Vagina (tissue), 2 donors: ENCODE measurements around the gene DMKN.

ENCODE experiments used
- POLR2A ChIP-seq, 2 donors: fragments of 450-650 bp; IDR thresholded peaks; one replicate each; pipeline ENCODE4 v1.6.1; 2017; ENCODE audit warnings: antibody characterized with exemption in 2 of 2, mild to moderate bottlenecking in 2 of 2, moderate library complexity in 2 of 2
- TF ChIP-seq, protein P1 (sequence below), 3 experiments: fragments of 450-650 bp in 2 of 3; fragments of 200-600 bp in 1 of 3; sonication (generic) in 1 of 3; IDR thresholded peaks; one replicate each; pipeline ENCODE4 v1.5.1; 2017 to 2019; ENCODE audit warnings: antibody characterized with exemption in 3 of 3, mild to moderate bottlenecking in 2 of 3, moderate library complexity in 2 of 3

DNA sequence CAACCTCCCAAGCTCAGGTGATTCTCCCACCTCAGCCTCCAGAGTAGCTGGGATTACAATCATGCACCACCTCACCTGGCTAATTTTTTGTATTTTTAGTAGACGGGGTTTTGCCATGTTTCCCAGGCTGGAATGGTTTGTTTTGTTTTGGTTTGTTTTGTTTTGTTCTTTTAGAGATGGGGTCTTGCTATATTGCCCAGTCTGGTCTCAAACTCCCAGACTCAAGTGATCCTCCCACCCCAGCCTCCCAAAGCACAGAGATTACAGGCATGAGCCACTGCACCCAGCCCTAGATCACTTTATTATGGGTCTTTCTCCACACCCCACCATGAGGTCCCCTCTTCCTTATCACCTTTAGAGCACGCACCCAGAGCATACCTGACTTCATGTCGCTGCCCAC lies 15.2 kb downstream of the DMKN start:
- TF ChIP-seq, protein P1, sequence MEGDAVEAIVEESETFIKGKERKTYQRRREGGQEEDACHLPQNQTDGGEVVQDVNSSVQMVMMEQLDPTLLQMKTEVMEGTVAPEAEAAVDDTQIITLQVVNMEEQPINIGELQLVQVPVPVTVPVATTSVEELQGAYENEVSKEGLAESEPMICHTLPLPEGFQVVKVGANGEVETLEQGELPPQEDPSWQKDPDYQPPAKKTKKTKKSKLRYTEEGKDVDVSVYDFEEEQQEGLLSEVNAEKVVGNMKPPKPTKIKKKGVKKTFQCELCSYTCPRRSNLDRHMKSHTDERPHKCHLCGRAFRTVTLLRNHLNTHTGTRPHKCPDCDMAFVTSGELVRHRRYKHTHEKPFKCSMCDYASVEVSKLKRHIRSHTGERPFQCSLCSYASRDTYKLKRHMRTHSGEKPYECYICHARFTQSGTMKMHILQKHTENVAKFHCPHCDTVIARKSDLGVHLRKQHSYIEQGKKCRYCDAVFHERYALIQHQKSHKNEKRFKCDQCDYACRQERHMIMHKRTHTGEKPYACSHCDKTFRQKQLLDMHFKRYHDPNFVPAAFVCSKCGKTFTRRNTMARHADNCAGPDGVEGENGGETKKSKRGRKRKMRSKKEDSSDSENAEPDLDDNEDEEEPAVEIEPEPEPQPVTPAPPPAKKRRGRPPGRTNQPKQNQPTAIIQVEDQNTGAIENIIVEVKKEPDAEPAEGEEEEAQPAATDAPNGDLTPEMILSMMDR (IDR thresholded peaks at IDR 0.05), result no peak
- no peak for TF ChIP-seq POLR2A (IDR thresholded peaks at IDR 0.05)
